Neural cell (in vitro differentiated cells): ENCODE measurements around the gene KRTAP4-3. TPM values are rescaled to one million over a fixed set of nuclear protein-coding genes. Genes with fewer than 3 reads are reported as not detected.

ENCODE experiments used
- H2AFZ ChIP-seq: fragments of 200-600, 300-800 bp; sonication (generic), shearing (Covaris generic); 2 replicates; pipeline ENCODE4 v1.6.0; 2014; ENCODE audit warnings: low read depth, mild to moderate bottlenecking, antibody characterized with exemption, low read length, moderate library complexity
- H3F3A ChIP-seq: fragments of 200-600 bp; shearing (Covaris generic); 2 replicates; pipeline ENCODE4 v1.6.1; 2016; ENCODE audit warnings: mild to moderate bottlenecking, moderate library complexity, mixed read lengths, antibody characterized with exemption, low read length; ENCODE audit not compliant: insufficient read depth, poor library complexity, severe bottlenecking
- H3K27ac ChIP-seq: fragments of 200-600, 300-800 bp; sonication (generic), shearing (Covaris generic); 2 replicates; pipeline ENCODE4 v1.5.1; 2014; ENCODE audit warnings: mild to moderate bottlenecking, low read length, moderate library complexity
- H3K27me3 ChIP-seq: fragments of 300-800, 200-600 bp; sonication (generic), shearing (Covaris generic); 2 replicates; pipeline ENCODE4 v1.6.0; 2014; ENCODE audit warnings: mild to moderate bottlenecking, low read depth, low read length, moderate library complexity; ENCODE audit not compliant: insufficient read depth
- H3K36me3 ChIP-seq: fragments of 300-800, 200-600 bp; sonication (generic), shearing (Covaris generic); 2 replicates; pipeline ENCODE4 v1.5.1; 2014; ENCODE audit warnings: mild to moderate bottlenecking, antibody characterized with exemption, low read length, moderate library complexity; ENCODE audit not compliant: insufficient read depth
- H3K4me2 ChIP-seq: fragments of 300-800, 200-600 bp; sonication (generic), shearing (Covaris generic); 2 replicates; pipeline ENCODE4 v1.6.0; 2014; ENCODE audit warnings: mild to moderate bottlenecking, low read length
- H3K4me3 ChIP-seq: fragments of 300-800, 200-600 bp; sonication (generic), shearing (Covaris generic); 2 replicates; pipeline ENCODE4 v1.5.1; 2014; ENCODE audit warnings: mild to moderate bottlenecking, low read length, moderate library complexity
- H3K79me2 ChIP-seq: fragments of 200-600 bp; shearing (Covaris generic); replicated peaks from 2 replicates; pipeline ENCODE4 v1.6.0; 2014; ENCODE audit warnings: mild to moderate bottlenecking, low read length, moderate library complexity; ENCODE audit not compliant: insufficient read depth
- H3K9ac ChIP-seq: fragments of 300-800, 200-600 bp; sonication (generic), shearing (Covaris generic); 2 replicates; pipeline ENCODE4 v1.6.1; 2016; ENCODE audit warnings: mild to moderate bottlenecking, low read length, mixed read lengths
- H3K9me2 ChIP-seq: fragments of 200-600 bp; shearing (Covaris generic); 2 replicates; pipeline ENCODE4 v1.6.1; 2016; ENCODE audit warnings: mild to moderate bottlenecking, low read length, mixed read lengths; ENCODE audit not compliant: insufficient read depth
- H3K9me3 ChIP-seq: fragments of 200-600, 300-800 bp; sonication (generic), shearing (Covaris generic); 2 replicates; pipeline ENCODE4 v1.6.1; 2016; ENCODE audit warnings: mild to moderate bottlenecking, mixed run types, low read length, moderate library complexity, mixed read lengths
- H4K20me1 ChIP-seq: fragments of 200-600 bp; shearing (Covaris generic); 2 replicates; pipeline ENCODE4 v1.6.1; 2016; ENCODE audit warnings: mild to moderate bottlenecking, mixed run types; ENCODE audit not compliant: insufficient read depth
- CTCF ChIP-seq: fragments of 450-650 bp; IDR thresholded peaks from 2 replicates; pipeline ENCODE4 v1.5.1; 2014; ENCODE audit warnings: antibody characterized with exemption, mild to moderate bottlenecking, moderate library complexity; ENCODE audit not compliant: poor library complexity, severe bottlenecking
- EP300 ChIP-seq: fragments of 450-650 bp; conservative IDR thresholded peaks from 2 replicates; pipeline ENCODE4 v1.6.1; 2014; ENCODE audit warnings: antibody characterized with exemption, mild to moderate bottlenecking, moderate library complexity; ENCODE audit not compliant: poor library complexity, severe bottlenecking
- EZH2 ChIP-seq: fragments of 200-600, 300-800 bp; shearing (Covaris generic), sonication (generic); IDR thresholded peaks from 2 replicates; pipeline ENCODE4 v1.6.1; 2014; ENCODE audit warnings: antibody characterized with exemption, low read length, borderline replicate concordance, mild to moderate bottlenecking; ENCODE audit not compliant: insufficient read depth, poor library complexity, severe bottlenecking
- MXI1 ChIP-seq: fragments of 450-650 bp; conservative IDR thresholded peaks from 2 replicates; pipeline ENCODE4 v1.6.1; 2014; ENCODE audit warnings: antibody characterized with exemption, mild to moderate bottlenecking; ENCODE audit not compliant: poor library complexity, severe bottlenecking
- POLR2AphosphoS5 ChIP-seq: IDR thresholded peaks from 2 replicates; pipeline ENCODE4 v1.6.1; 2012
- RAD21 ChIP-seq: fragments of 450-650 bp; conservative IDR thresholded peaks from 2 replicates; pipeline ENCODE4 v1.6.1; 2014; ENCODE audit warnings: antibody characterized with exemption, mild to moderate bottlenecking, moderate library complexity
- REST ChIP-seq: IDR thresholded peaks from 2 replicates; pipeline ENCODE4 v1.6.1; 2012; ENCODE audit warnings: borderline replicate concordance
- SMC3 ChIP-seq: fragments of 450-650 bp; conservative IDR thresholded peaks from 2 replicates; pipeline ENCODE4 v1.6.1; 2014; ENCODE audit warnings: antibody characterized with exemption, mild to moderate bottlenecking, moderate library complexity; ENCODE audit not compliant: poor library complexity
- TAF1 ChIP-seq: IDR thresholded peaks from 2 replicates; pipeline ENCODE4 v1.6.1; 2012; ENCODE audit warnings: low read depth
- polyA plus RNA-seq: library from polyadenylated mRNA; depleted of rRNA; stranded (reverse); fragments of >200 nt; gene quantifications from 2 replicates; pipeline ENCODE4 v1.2.3, GENCODE V29; 2014

KRTAP4-3 gene
- polyA plus RNA-seq, 1 donor from 2014 or later, result not detected

- Histone ChIP-seq H4K20me1 (no peaks in the 10 kb centered on the region), H3F3A (no peaks in the 10 kb centered on the region), H3K9me3 (peaks cover 5% of the 10 kb centered on the region), H3K4me2 (no peak overlapping the region), H3K27ac (no peak overlapping the region), H3K27me3 (no peaks in the 10 kb centered on the region), H3K9ac (no peak overlapping the region), H3K79me2 (no peaks in the 10 kb centered on the region), H3K4me3 (no peak overlapping the region), H3K36me3 (no peaks in the 10 kb centered on the region), H3K9me2 (no peaks in the 10 kb centered on the region), H2AFZ (no peak overlapping the region)
- TF ChIP-seq EP300 (no peak), RAD21 (no peak), MXI1 (no peak), SMC3 (no peak), REST (no peak), TAF1 (no peak), POLR2AphosphoS5 (no peak), CTCF (no peak), EZH2 (no peak)
These were observed 23.2 kb downstream of the KRTAP4-3 start for GRCh38 chr17:41144846-41145245.

GRCh38 chr17:41141361-41141760 is 26.7 kb downstream of the KRTAP4-3 start:
- Histone ChIP-seq H3K27ac (no peak overlapping the region), H3K27me3 (no peaks in the 10 kb centered on the region), H3F3A (no peaks in the 10 kb centered on the region), H3K9me3 (peaks cover 5% of the 10 kb centered on the region), H3K4me3 (no peak overlapping the region), H3K36me3 (no peaks in the 10 kb centered on the region), H3K9ac (no peak overlapping the region), H3K4me2 (no peak overlapping the region), H3K9me2 (no peaks in the 10 kb centered on the region), H3K79me2 (no peaks in the 10 kb centered on the region), H2AFZ (no peak overlapping the region), H4K20me1 (no peaks in the 10 kb centered on the region)
- TF ChIP-seq REST (no peak), POLR2AphosphoS5 (no peak), CTCF (no peak), MXI1 (no peak), SMC3 (no peak), TAF1 (no peak)
